GM19397 (cell line): ENCODE results near the gene ZNF235.
"Not testable (repeated sequence)": the region's sequence is repeated elsewhere in the genome, so short reads cannot be mapped to it uniquely, and the experiment has no call there.

Experiments used
- ATAC-seq: cut with Tn5 transposase; IDR thresholded peaks from one replicate; pipeline ENCODE4 v1.9.1; 2021; ENCODE audit warnings: mild to moderate bottlenecking, moderate library complexity; ENCODE audit not compliant: unreplicated experiment

Gene ZNF235

DNA sequence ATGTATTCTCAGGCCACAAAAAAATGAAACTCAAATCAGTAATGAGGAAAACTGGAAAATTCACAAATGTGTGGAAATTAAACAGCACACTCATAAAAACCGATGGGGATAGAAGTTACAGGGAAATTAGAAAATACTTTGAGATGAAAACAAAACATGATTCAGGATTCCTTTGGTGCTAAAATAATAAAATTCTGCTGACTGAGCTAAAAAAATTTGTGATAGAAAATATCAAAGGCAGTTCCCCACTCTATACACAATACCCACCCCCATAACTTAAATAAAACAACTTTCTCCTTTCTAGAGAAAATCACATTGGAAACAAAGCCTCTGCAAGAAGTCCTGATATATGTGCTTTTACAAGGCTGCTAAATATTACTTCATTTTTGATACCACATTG lies 46.7 kb downstream of the ZNF235 start:
- ATAC-seq = no peak

GRCh38 chr19:44255705-44256411 lies 49.0 kb downstream of the ZNF235 start:
- ATAC-seq = no peak

GRCh38 chr19:44254496-44254895 lies 50.3 kb downstream of the ZNF235 start:
- no peak for ATAC-seq

GRCh38 chr19:44253392-44253791 lies 51.4 kb downstream of the ZNF235 start:
- not testable (repeated sequence) for ATAC-seq

DNA sequence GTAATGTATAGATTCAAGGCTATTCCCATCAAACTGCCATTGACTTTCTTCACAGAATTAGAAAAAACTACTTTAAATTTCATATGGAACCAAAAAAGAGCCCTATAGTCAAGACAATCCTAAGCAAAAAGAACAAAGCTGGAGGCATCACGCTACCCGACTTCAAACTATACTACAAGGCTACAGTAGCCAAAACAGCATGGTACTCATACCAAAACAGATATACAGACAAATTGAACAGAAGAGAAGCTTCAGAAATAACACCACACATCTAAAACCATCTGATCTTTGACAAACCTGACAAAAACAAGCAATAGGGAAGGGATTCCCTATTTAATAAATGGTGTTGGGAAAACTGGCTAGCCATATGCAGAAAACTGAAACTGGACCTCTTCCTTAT lies 52.5 kb downstream of the ZNF235 start:
- not testable (repeated sequence) for ATAC-seq

DNA sequence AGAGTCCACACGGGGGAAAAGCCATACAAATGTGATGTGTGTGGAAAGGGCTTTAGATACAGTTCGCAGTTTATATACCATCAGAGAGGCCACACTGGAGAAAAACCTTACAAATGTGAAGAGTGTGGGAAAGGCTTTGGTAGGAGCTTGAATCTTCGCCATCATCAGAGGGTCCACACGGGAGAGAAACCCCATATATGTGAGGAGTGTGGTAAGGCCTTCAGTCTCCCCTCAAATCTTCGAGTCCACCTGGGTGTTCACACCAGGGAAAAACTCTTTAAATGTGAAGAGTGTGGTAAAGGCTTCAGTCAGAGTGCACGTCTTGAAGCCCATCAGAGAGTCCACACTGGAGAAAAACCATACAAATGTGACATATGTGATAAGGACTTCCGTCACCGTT lies 68.4 kb downstream of the ZNF235 start:
- no peak for ATAC-seq
